Peyer's patch (tissue), 4 donors: ENCODE measurements around the gene EHD4. TPM values are rescaled to one million over a fixed set of nuclear protein-coding genes. Genes with fewer than 3 reads are reported as not detected.
A peak's percentile ranks its signal among the peaks of the same experiment; 100 is the strongest.

Source experiments
- DNase-seq, 3 donors: peaks; one replicate each; pipeline ENCODE4 v3.0.0-alpha.2; 2017 to 2019
- H3K27ac ChIP-seq, 4 donors: fragments of 200-600 bp; sonication (generic); one replicate each; pipeline ENCODE4 v1.5.1; 2016 to 2019
- H3K27me3 ChIP-seq, 2 donors: fragments of 200-600 bp; sonication (generic); one replicate each; pipeline ENCODE4 v1.5.1; 2019
- H3K36me3 ChIP-seq, 3 donors: fragments of 200-600 bp; sonication (generic); one replicate each; pipeline ENCODE4 v1.5.1; 2016 to 2019
- H3K4me1 ChIP-seq, 4 donors: fragments of 200-600 bp; sonication (generic); one replicate each; pipeline ENCODE4 v1.5.1; 2016 to 2019
- H3K4me3 ChIP-seq, 4 donors: fragments of 200-600 bp; sonication (generic); 1 replicate in 3 of 4; 2 replicates in 1 of 4; pipeline ENCODE4 v1.5.1; 2016 to 2019; ENCODE audit warnings: mild to moderate bottlenecking in 1 of 4
- H3K9me3 ChIP-seq, 4 donors: fragments of 200-600 bp; sonication (generic); one replicate each; pipeline ENCODE4 v1.5.1; 2016 to 2019; ENCODE audit warnings: mild to moderate bottlenecking in 1 of 4
- CTCF ChIP-seq, 6 experiments: fragments of 450-650 bp in 4 of 6; fragments of 200-600 bp in 2 of 6; sonication (generic) in 1 of 6; IDR thresholded peaks; one replicate each; pipeline ENCODE4 v1.5.1; 2017 to 2019; ENCODE audit warnings: antibody characterized with exemption in 6 of 6, mild to moderate bottlenecking in 3 of 6, moderate library complexity in 1 of 6
- POLR2A ChIP-seq, 2 donors: fragments of 450-650 bp; IDR thresholded peaks; one replicate each; pipeline ENCODE4 v1.5.1; 2017; ENCODE audit warnings: antibody characterized with exemption in 2 of 2, mild to moderate bottlenecking in 2 of 2, moderate library complexity in 2 of 2
- total RNA-seq, 4 donors: library from RNA; depleted of rRNA; stranded (reverse); fragments of >200 nt; gene quantifications; one replicate each; pipeline ENCODE4 v1.1.0, GENCODE V29; 2016

Gene EHD4
- total RNA-seq, 4 donors from 2014 or later: 23.1 to 53.9 (median 34.9) TPM

DNA sequence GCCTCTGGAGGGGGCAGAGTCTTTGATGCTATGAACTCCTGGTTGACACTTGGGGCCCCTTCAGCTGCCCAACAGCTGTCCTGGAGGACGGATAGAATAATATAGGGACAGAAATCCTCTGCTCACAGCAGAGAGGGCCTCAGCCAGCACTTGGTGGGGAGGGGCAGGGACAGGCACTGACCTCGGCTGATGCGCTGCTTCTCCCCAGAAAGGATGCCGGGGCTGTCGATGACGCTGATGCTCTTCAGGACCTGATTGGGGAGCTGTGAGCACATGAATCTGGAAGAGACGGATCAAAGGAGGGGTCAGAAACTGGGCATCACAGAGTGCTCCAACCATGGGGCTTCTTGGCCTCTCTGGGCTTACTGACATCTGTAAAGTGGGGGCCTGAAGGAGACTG lies 29.5 kb downstream of the EHD4 start:
- TF ChIP-seq CTCF (IDR thresholded peaks at IDR 0.05) (no peak), POLR2A (IDR thresholded peaks at IDR 0.05) (no peak)
- Histone ChIP-seq H3K36me3 (peaks cover 0 to 9% (median 0%) of the 10 kb centered on the region in 3 donors), H3K9me3 (no peaks in the 10 kb centered on the region), H3K4me1 (peaks cover 0 to 6% (median 0%) of the 10 kb centered on the region in 4 donors), H3K27ac (peak overlapping the region in 1 of 4 donors; percentile 45), H3K4me3 (no peak overlapping the region), H3K27me3 (no peaks in the 10 kb centered on the region)
- peak in 1 of 3 donors; percentile 27 for DNase-seq

- no peak overlapping the region for H3K27ac ChIP-seq
- H3K4me3 ChIP-seq: no peak overlapping the region
- H3K4me1 ChIP-seq: peaks cover 0 to 6% (median 0%) of the 10 kb centered on the region in 4 donors
- DNase-seq: no peak
- H3K36me3 ChIP-seq: peaks cover 0 to 9% (median 0%) of the 10 kb centered on the region in 3 donors
- H3K9me3 ChIP-seq: no peaks in the 10 kb centered on the region
- TF ChIP-seq CTCF (IDR thresholded peaks at IDR 0.05): no peak
- no peak for TF ChIP-seq POLR2A (IDR thresholded peaks at IDR 0.05)
- H3K27me3 ChIP-seq: no peaks in the 10 kb centered on the region
Measured at GRCh38 chr15:41941644-41942415, 30.5 kb downstream of the EHD4 start.

DNA sequence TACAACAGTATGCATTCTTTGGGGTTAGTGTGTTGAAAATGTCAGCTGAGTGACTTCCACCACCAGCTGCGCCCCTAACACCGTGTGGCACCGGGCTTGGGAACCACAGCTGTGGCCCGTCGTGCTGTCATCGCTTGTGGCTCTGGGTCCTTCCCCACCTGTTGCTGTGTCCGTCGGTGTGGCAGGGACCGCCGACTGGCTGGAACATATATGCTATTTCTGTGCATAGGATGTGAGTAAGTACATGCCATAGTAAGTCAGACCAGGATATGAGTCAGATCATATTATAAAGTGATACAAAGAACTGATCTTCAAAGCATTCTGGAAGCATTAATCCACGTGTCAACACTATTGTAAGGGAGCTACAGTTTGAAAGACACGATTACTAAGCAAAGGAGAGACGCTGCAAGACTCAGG lies 31.9 kb downstream of the EHD4 start:
- H3K36me3 ChIP-seq: peaks cover 0 to 6% (median 0%) of the 10 kb centered on the region in 3 donors
- H3K4me1 ChIP-seq: peaks cover 0 to 6% (median 0%) of the 10 kb centered on the region in 4 donors
- H3K4me3 ChIP-seq: no peak overlapping the region
- no peaks in the 10 kb centered on the region for H3K27me3 ChIP-seq
- DNase-seq: no peak
- no peaks in the 10 kb centered on the region for H3K9me3 ChIP-seq
- TF ChIP-seq POLR2A (IDR thresholded peaks at IDR 0.05): no peak
- TF ChIP-seq CTCF (IDR thresholded peaks at IDR 0.05): no peak
- peak overlapping the region in 2 of 4 donors; percentile 8 to 42 for H3K27ac ChIP-seq

DNA sequence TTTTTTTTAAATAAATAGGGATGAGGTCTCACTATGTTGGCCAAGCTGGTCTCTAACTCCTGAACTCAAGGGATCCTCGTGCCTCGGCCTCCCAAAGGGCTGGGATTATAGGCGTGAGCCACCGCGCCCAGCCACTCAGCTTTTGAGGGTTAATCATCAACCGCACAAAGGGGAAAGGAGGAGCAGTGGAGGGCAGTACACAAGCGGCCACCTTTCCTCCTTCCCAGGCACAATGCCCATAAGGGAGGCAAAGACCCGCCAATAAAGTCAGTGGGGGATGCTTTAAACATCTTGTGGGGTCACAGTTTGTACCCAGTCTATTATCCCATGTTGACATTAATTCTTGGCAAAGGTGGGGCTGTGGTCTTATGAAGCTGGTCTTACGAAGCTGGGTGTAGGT lies 32.4 kb downstream of the EHD4 start:
- no peak for DNase-seq
- Histone ChIP-seq H3K27ac (peak overlapping the region in 2 of 4 donors; percentile 8 to 42), H3K9me3 (no peaks in the 10 kb centered on the region), H3K4me1 (peaks cover 0 to 10% (median under 1%) of the 10 kb centered on the region in 4 donors), H3K4me3 (no peak overlapping the region), H3K36me3 (peaks cover 0 to 4% (median 0%) of the 10 kb centered on the region in 3 donors), H3K27me3 (no peaks in the 10 kb centered on the region)
- TF ChIP-seq CTCF (IDR thresholded peaks at IDR 0.05): no peak
- TF ChIP-seq POLR2A (IDR thresholded peaks at IDR 0.05): no peak

GRCh38 chr15:41937568-41937923 lies 34.8 kb downstream of the EHD4 start:
- Histone ChIP-seq H3K27me3 (no peaks in the 10 kb centered on the region), H3K27ac (peak overlapping the region; percentile 62 to 79 (median 74)), H3K4me3 (no peak overlapping the region), H3K36me3 (peaks cover 0 to 4% (median 0%) of the 10 kb centered on the region in 3 donors), H3K4me1 (peaks cover 0 to 20% (median 6%) of the 10 kb centered on the region in 4 donors), H3K9me3 (no peaks in the 10 kb centered on the region)
- no peak for TF ChIP-seq CTCF (IDR thresholded peaks at IDR 0.05)
- TF ChIP-seq POLR2A (IDR thresholded peaks at IDR 0.05): no peak
- DNase-seq: no peak
